K562 (cell line): ENCODE results near the gene POMGNT2. TPM values are rescaled to one million over a fixed set of nuclear protein-coding genes. Genes with fewer than 3 reads are reported as not detected.
A peak's percentile ranks its signal among the peaks of the same experiment; 100 is the strongest.

Experiments
- ARID1B ChIP-seq: fragments of 450-650 bp; IDR thresholded peaks from 2 replicates; pipeline ENCODE4 v1.6.1; 2016; ENCODE audit warnings: antibody characterized with exemption, mild to moderate bottlenecking, inconsistent platforms
- ARID4B ChIP-seq: sonication (generic); formaldehyde crosslinking; IDR thresholded peaks from 2 replicates; pipeline ENCODE4 v1.8.0; 2022; ENCODE audit warnings: mild to moderate bottlenecking, missing genetic modification reagents
- BACH1 ChIP-seq: fragments of 200-800 bp; sonication (Bioruptor generic); IDR thresholded peaks from 2 replicates; pipeline ENCODE4 v1.6.1; 2016; ENCODE audit warnings: missing genetic modification characterization, missing compliant biosample characterization
- C11orf30 ChIP-seq: fragments of 450-650 bp; IDR thresholded peaks from 2 replicates; pipeline ENCODE4 v1.6.1; 2016; ENCODE audit warnings: low read depth, mild to moderate bottlenecking
- CEBPG ChIP-seq, 3 experiments: fragments of 200-800 bp in 1 of 3; sonication (Bioruptor generic) in 1 of 3; sonication (generic) in 1 of 3; formaldehyde crosslinking in 1 of 3; IDR thresholded peaks in 2 of 3; conservative IDR thresholded peaks in 1 of 3; 2 replicates each; pipeline versions ENCODE4 v1.6.1 to v1.8.0; 2016 to 2022; ENCODE audit warnings: missing compliant biosample characterization in 2 of 3, missing genetic modification characterization in 2 of 3, mild to moderate bottlenecking in 1 of 3, missing genetic modification reagents in 1 of 3
- HSF4 ChIP-seq: fragments of 250-450 bp; sonication (Bioruptor Pico); IDR thresholded peaks from 2 replicates; pipeline ENCODE4 v2.1.2; 2022; ENCODE audit warnings: mild to moderate bottlenecking, moderate library complexity, borderline replicate concordance
- MAFF ChIP-seq: IDR thresholded peaks from 2 replicates; pipeline ENCODE4 v1.6.1; 2012; ENCODE audit warnings: low read length, improper control_type of control experiment
- NFE2 ChIP-seq: IDR thresholded peaks from 2 replicates; pipeline ENCODE4 v1.6.1; 2014; ENCODE audit warnings: antibody characterized with exemption, low read depth
- NFIC ChIP-seq: fragments of 450-650 bp; IDR thresholded peaks from 2 replicates; pipeline ENCODE4 v1.6.1; 2017; ENCODE audit warnings: mild to moderate bottlenecking, inconsistent platforms
- PHTF2 ChIP-seq: fragments of 250-450 bp; sonication (Bioruptor Pico); IDR thresholded peaks from 2 replicates; pipeline ENCODE4 v1.5.0; 2021; ENCODE audit warnings: mild to moderate bottlenecking
- ZNF316 ChIP-seq: fragments of 450-650 bp; IDR thresholded peaks from 2 replicates; pipeline ENCODE4 v1.6.1; 2016
- ZNF407 ChIP-seq: fragments of 450-650 bp; IDR thresholded peaks from 2 replicates; pipeline ENCODE4 v1.6.1; 2016; ENCODE audit warnings: low read depth
- polyA plus RNA-seq, 8 experiments: library from polyadenylated mRNA; depleted of rRNA in 4 of 8; stranded (reverse) in 5 of 8; unstranded in 3 of 8; fragments of >200 nt; fragmentation: Nextera tagmentation in 2 of 8; fragmentation: Illumina TruSeq in 1 of 8; extraction: Ambion mirVana in 2 of 8; extraction: Trizol in 1 of 8; gene quantifications; 2 replicates each; pipeline versions ENCODE4 v1.2.1 to v1.2.3, GENCODE V29; 2011 to 2014; ENCODE audit warnings: inconsistent platforms in 1 of 8, missing spikeins in 1 of 8
- total RNA-seq, 7 experiments: library from RNA; depleted of rRNA in 6 of 7; stranded (reverse); fragments of >200 nt in 6 of 7; fragmentation: Illumina TruSeq in 2 of 7; extraction: Trizol in 2 of 7; gene quantifications; 2 replicates each; pipeline versions ENCODE4 v1.2.1 to v1.2.3, GENCODE V29; 2011 to 2021; ENCODE audit warnings: low replicate concordance in 1 of 7

POMGNT2 gene
- total and polyA plus RNA-seq, 9 of the 15 experiments (the other 6 are each of a cell fraction or from before 2014, with no cell fraction given): 0.65 to 14.1 (median 10.3) TPM

GRCh38 chr3:43144761-43145490 is 39.0 kb upstream of the POMGNT2 start (continued):
- TF ChIP-seq NFE2 (peak; percentile 91), C11orf30 (peak; percentile 94), CEBPG (CRISPR knock-in tag; IDR thresholded peaks at IDR 0.05) (no peak), CEBPG (tag; conservative IDR thresholded peaks at IDR 0.05 in 1 of 2, IDR thresholded peaks at IDR 0.05 in 1 of 2) (peak in 1 of 2 experiments; percentile 27; a peak in 1 of 4 replicates), ARID4B (no peak), MAFF (peak; percentile 81), NFIC (peak; percentile 35; the same call in 1 of the 2 replicates), PHTF2 (no peak), ZNF407 (no peak), ZNF316 (peak; percentile 94), ARID1B (0 out of 2 replicates have a peak, but pooled peaks have one; percentile 32), HSF4 (CRISPR knock-in tag) (no peak), BACH1 (tag) (peak; percentile 85)
